Hematopoietic multipotent progenitor cell treated with erythropoietin and hydrocortisone succinate and interleukin-3 and kit ligand, for 6 days (in vitro differentiated cells): Measurements from ENCODE around the gene UTP15.
A peak's percentile ranks its signal among the peaks of the same experiment; 100 is the strongest.

Source experiments
- DNase-seq: peaks from one replicate; pipeline ENCODE4 v3.0.0-alpha.2; 2015

Gene UTP15

DNA sequence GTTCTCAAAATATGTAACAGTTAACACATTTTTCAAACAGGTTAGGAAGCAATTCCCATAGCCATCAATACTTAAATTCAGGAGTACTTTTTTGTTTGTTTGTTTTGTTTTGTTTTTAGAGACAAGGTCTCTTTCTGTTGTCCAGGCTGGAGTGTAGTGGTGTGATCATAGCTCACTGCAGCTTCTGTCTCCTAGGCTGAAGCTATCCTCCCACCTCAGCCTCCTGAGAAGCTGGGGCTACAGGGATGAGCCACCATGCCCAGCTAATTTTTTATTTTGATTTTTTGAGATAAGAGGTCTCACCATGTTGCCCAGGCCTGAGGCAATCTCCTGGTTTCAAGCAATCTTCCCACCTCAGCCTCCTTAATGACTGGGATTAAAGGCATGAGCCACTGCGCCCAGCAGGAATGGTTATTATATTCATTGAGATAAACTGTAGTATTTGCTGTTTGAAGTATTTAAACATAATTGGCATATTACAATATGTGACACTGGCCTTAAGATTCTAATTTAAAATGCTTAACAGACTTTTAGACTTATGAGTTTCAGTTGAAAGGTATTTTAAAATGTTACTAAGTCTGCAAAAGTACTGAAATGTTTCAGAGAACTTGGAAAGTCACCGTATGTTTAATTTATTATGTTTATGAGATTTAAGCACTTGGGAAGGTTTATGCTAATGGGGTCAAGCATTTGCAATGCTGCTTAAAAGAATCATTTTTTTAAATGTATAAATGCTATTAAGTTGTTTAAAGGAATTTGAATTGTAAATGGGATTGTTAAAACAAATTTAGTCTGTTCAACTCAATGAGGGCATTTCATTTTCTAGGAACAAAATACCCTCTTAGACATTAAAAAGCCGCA, 17.0 kb downstream of the UTP15 start:
- DNase-seq, result no peak

DNA sequence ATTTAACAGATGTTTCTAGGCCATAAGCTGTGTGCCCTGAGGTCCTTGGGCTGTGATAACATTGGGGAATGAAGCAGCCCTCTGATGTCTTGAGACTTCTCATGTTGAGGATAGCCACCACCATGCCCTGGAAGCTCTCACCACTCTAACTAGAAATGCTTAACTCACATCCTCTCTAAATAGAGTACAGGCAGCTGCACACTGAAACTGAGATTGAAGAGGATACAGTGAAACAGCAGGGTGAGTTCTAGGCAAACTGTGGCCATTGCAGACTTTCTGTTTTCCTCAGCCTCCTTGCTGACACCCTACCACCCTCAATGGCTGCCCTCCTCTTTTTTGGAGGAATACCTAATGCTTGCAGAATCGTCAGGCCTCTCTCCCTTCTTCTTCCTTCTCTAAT, 22.4 kb downstream of the UTP15 start:
- DNase-seq, result no peak

DNA sequence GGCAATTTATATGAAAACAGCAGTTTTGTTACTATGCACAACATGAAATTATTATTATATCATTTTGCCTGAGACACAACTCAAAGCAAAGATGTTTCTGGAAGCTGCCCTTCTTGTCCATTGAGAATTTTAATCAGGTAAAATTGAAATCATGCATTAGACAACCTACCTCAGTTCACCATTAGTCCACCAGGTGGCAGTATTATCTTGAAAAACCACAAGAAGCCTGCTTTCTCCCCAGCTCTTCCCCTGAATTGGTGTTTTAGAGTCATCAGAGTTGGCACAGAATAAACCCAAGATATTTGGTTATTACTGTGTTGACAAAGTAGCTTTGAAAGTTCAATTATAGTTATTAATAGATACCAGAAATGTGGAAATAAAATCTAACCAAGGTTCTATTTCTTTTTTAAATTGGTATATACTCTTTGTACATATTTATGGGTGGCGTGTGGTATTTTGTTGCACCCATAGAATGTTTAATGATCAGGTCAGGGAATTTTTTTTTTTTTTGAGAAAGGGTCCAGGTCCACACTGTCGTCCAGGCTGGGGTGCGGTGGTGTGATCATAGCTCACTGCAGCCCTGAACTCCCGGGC, 25.7 kb downstream of the UTP15 start:
- peak; percentile 84 for DNase-seq

DNA sequence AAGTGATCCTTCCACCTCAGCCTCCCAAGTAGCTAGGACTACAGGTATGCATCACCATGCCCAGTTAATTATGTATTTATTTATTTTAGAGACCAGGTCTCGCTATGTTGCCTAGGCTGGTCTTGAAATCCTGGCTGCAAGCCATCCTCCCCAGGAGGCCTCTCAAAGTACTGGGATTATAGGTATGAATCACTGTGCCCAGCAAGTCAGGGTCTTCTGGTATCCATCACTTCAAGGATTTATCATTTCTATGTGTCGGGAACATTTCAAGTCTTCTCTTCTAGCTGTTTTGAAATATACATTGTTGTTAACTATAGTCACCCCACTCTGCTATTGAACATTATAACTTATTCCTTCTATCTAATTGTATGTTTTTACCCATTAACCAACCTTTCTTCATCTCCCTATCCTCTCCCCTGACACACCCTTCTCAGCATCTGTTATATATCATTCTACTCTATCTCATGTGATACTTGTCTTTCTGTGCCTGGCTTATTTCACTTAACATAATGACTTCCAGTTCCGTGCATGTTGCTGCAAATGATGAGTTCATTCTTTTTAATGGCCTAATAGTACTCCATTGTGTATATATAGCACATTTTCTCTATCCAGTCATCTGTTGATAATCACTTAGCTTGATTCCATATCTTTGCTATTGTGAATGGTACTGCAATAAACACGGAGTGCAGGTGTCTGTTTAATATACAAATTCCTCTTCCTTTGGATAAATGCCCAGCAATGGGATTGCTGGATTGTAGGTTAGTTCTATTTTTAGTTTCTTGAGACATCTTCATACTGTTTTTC, 26.4 kb downstream of the UTP15 start:
- DNase-seq, result no peak

DNA sequence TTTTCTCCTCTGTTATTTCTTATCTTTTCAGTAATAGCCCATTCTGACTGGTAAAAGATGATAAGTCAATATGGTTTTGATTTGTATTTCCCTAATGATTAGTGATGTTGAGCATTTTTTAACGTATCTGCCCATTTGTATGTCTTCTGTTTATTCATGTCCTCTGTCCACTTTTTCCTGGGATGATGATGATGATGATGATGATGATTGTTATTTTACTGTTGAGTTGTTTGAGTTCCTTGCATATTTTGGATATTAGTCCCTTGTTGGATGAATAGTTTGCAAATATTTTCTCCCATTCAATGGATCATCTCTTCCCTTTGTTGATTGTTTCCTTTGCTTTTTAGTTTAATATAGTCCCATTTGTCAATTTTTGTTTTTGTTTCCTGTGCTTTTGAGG, 27.0 kb downstream of the UTP15 start:
- no peak for DNase-seq

DNA sequence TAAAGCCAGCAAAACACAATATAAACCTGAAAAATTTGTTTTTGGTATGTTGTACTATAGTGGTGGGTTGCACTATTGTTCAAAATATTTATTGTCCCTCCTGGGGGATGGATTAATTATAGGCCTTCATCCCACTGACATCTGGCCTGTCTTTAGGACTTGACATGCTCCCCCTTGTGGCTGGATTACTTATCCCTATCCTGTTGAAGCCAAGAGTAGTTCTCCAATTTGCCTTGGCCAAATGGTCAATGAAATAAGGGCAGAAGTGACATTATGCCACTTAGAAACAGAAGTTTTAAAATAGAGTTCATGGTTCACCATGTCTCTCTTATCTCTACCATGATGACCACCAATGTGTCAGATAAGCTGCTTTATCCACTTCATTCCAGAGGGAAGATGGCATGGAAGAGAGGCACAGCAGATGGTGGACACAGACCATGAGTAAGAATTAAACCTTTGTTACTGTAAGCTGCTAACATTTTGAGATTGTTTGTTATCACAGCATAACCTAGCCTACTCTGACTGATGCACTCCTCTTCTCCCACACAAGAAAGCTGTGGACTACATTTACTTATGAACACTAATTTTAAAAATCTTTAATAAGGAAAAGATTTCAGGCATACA, 31.3 kb downstream of the UTP15 start:
- peak; percentile 82 for DNase-seq

DNA sequence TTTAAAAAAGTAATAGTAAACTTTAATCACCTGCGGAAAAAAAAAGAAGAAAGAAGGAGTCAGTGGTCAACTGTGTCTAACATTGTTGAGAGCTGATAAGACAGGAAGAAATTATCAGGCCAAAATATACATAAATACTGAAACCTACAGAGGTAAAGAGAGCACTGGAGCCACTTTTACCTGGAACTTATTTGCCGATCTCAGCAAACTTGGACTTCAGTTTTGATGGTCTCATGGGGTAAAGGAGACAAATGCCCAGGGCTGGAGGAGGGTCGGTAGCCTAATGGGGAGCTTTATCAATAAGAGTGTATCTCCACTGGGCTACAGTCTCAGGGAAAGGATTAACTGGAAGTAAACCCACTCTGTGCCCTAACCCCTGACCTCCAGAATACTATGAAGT, 33.8 kb downstream of the UTP15 start:
- no peak for DNase-seq

DNA sequence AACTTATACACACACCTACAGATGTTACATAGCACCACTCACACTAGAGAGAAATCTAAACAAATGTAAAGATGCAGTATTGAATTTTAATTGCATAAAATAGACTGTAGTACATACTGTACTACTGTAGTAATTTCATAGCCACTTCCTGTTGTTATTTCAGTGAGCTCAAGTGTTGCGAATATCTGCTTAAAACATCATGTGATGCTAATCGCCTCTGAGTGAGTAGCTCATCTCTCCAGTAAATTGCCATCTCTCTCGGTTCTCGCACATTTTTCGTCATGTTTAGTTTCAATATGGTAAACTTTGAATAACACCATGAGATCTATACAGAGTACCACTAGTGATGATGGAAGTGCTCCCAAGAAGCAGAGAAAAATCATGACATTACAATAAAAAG, 38.5 kb downstream of the UTP15 start:
- DNase-seq, result no peak

DNA sequence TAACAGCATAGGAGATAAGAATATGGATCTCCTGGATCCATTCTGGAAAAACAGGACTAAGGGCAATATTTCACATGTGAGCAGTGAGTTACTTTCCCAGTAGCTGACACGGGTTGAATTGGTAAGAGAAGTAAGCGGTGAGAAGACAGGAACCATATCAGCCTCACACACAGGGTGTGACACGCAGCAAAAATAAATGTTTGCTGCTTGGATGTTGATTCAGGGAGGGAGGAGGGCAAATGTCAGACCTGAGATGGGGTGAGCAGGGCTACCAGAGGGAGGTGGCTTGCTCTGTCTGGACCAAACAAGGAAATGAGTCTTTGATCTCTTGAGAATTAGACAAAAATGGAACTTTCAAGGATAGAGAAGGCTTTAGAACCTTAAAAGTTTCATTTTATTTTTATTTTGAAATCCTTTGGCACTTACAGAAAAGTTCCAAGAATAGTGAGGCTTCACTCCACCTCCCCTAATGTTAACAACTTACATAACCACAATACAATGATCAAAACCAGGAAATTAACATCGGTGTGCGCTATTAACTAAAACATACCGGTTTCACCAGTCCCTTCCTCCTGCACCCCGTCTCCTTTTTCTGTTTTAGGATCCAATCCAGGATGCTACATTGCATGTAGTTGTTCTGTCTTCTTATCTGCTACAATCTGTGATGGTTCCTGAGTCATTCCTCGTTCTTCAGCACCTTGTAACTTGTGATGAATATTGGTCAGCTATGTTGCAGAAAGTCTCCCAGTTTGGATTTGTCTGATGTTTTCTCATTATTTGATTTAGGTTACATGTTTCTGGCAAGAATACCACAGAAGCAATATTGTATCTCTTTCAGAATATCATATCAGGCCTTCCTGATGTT, 39.9 kb downstream of the UTP15 start:
- DNase-seq, result no peak

DNA sequence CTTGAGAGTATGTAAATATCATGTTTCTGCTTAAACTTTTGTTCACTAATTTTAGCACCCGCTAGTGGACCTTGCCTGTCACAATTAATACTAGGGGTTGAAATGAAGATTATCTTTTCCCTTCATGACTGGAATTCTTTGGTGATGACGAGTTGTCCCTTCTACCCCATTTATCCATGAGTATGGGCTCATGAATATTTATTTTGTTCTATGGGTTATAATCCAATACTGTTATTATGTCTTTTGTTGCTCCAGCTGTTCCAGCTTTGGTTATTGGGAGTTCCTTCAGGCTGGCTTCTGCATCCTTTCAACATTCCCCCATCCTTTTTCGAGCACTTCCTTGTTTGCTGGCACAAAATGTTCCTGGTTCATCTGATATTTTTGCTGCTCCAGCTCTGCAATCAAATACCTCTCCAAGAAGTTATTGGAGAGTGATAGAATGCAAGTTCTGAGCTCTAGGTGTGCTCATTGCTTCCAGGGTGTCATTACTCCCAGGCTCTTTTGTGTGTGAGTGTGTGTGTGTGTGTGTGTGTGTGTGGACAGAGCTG, 40.7 kb downstream of the UTP15 start:
- DNase-seq, result no peak

DNA sequence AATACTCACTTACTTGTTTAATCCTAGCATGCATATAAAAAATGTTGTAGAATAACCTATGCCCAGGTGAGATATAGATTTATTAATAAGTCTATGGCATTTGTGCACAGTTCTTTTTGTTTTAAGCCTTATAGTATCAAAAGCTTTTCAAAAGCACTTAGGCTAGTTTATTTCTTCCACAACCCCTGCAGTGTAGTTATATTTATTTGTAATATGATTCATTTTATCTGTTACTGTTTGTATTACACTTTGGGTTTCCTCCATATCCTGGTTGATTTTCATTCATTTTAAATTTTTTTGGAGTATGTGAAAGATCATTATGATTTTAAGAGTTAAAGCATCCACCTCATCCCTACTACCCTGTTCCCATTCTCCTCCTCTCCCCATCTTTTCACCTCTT, 41.7 kb downstream of the UTP15 start:
- no peak for DNase-seq

DNA sequence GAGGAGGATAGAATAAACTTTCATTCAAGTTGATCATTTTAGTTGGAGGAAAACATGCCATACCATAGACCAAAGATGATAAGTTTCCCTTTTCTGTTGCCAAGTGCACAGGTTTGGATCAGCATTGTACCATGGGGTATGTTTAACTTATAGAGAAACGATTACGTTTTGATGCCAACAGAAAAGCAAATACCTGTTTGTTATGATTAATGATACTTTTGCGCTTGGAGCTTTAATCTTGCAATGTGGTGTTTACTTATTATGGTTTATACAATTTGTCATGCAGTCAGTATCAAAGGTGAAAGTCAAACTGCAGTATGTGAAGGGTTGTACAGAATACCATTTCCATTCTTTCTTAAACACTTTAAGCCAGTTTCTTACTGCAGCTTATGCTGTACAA, 47.3 kb downstream of the UTP15 start:
- DNase-seq, result no peak

DNA sequence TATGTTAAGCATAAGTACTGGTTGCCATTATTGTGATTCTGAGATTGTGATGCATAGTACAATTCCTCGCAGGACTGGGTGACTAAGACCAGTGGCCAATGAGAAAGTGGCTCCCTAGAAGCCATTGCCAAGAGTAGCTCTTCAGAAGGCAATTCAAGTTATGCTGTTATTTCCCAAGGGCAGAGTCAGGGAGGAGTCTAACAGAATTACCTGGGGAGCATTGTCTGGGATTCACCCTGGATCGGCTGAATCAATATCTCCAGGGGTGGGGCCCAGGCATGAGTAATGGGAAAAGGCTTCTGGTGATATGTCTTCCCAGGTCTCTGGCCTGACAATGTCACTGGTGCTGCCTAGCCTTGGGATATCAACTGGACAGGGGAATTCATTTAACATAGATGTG, 49.5 kb downstream of the UTP15 start:
- DNase-seq, result no peak

DNA sequence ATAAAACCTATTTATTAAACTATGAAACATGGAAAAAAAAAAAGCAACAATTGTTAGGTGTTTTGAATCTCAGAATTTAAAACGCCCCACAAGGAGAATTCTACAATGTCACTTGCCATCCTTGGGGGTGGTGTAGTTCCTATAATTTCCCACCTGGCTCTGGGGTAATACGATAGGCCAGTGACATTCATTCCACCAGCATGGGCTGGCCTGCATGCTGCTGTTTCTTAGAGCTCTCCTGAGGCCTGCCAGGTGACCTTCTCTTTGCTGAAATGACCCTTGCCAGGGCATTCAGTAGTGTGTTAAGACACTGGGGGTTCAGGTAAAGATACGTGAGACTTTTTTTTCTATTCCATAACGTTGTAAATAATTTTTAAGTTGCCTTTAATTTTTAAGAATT, 50.4 kb downstream of the UTP15 start:
- no peak for DNase-seq

DNA sequence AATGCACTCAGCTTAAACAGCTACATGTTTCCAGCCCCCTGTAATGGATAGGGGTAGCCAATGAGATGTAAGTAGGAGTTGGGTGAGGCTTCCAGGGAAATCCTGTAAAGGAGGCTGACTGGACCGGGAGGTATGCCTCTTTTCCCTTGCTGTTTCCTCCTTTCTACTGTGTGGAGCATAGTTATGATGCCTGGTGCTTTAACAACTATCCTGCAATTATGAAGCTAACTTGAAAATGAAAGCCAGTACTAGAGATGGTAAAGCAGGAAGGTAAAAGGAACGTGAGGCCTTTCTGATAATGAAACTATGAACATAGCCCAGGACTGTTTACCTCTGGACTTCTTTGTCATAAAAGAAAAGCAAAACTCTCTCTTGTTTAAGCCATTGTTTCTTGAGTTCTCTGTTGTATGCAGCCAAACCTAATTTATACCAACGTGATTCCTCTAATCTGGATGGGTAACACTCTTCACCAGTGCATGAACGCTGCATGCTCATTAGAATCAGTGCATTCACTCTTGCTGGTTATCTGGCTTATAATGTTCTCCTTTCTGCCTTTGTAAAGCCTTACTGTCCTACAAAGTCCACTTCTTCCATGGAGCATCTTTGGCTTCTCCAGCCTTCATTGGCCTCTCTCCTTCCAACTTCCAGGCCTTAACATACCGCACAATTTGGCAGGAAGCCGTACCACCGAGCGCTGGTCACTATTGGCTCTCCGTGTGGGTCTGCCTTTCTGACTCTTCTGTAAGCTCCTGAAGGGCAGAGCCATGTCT, 52.2 kb downstream of the UTP15 start:
- DNase-seq, result no peak

DNA sequence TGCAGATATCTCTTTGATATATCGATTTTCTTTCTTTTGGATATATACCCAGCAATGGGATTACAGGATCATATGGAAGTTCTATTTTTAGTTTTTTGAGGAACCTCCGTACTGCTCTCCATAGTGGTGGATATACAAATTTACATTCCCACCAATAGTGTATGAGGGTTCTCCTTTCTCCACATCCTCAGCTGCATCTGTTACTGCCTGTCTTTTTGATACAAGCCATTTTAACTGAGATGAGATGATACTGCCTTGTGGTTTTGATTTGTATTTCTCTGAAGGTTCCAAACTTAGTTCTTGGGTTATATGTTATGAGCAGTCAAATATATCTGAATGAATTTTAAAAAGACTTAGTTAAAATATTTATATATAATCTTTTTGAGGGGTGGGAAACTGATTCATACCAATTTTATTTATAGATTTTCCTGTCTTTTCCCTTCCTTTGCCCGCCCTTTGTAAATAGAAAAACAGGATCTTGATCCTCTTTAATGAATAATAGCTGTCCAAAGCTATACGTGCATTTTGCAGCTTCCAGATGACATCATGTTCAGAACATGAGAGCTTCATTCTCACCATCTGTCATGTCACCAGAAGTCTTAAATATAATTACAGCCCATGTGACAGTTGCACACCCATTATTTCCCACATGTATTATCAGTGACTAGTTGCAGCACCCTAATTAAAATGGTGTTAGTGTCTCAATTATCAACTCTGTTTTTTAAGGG, 54.2 kb downstream of the UTP15 start:
- no peak for DNase-seq

DNA sequence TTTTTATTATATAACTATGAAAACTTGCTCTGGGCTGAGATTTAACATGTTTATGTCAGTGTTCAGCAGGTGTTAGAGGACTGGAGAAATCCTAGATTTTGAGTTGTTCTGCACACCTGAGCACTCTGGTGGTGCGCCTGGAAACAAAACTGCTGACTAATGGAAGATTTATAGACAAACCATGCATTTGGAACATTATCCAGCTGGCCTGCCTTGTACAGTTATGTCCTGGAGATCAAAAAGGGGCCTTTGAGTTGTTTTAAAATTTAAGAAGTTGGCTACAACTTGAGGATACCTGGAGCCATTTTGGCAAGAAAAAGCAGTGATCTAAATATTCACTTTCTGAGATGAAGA, 54.8 kb downstream of the UTP15 start:
- no peak for DNase-seq

DNA sequence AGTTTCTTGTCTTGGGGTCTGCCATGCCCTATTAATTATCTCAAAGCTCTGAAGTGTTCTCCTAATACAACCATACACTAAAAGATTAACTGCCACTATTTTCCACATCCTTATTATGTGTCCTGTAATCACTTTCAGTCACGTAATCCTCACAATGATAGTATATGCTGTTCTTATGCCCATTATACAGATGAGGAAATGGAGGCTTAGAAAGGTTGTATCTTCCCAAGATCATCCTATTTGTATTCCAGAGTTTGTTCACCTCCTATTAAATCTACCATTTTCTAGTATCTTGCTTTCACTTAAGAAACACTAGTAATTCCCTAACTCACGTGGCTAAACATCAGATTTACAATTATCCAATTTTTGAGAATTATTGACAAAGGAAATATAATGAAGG, 57.5 kb downstream of the UTP15 start:
- no peak for DNase-seq

DNA sequence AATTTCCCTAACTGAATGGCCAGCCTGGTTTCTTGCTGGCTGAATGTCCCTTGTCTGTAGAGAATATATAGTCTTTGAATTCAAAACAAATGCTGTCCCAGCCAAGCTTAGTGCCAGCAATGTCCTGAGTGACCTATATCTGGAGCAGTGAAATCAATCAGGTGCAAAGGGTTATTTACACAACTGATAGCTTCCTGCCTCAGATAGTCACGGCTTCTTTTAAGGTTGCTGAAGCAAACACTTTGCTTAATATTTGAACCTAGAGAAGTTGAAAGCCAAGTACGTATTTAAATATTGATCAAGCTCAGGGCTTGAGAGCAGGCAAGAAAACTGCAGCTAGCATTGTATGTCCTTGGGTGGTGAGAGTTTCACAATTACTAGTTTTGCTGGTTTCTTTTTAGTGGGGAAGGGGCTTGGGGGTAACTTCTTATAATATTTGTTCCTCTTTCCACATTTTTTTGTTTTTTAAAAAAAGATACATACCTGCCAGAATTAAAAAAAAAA, 58.4 kb downstream of the UTP15 start:
- DNase-seq, result no peak

DNA sequence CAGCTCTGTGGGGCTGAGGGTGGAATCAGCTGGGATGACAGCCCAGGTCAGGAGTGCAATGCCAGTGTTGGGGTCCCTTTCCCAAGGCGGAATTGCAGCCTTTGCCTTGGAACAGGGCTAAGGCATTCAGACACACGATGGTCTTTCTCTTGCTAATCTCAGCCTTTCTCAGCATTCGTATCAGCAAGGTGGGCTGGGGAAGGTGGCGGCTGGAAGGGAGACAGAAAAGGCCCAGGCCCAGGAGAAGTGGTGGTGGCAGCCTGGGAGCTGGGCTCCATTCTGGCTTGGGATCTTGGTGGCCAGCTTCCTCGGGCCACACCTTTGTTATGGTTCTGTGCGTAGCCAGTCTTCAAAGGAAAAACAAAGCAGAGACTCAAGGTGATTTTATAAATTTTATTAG, 59.3 kb downstream of the UTP15 start:
- DNase-seq, result no peak
